ENCODE measurements around the gene NKTR. TPM values are rescaled to one million over a fixed set of nuclear protein-coding genes. Genes with fewer than 3 reads are reported as not detected.

The NKTR gene
- total and polyA plus RNA-seq, 9 of the 15 experiments (the other 6 are each of a cell fraction or from before 2014, with no cell fraction given): 19.7 to 123 (median 92.6) TPM

DNA sequence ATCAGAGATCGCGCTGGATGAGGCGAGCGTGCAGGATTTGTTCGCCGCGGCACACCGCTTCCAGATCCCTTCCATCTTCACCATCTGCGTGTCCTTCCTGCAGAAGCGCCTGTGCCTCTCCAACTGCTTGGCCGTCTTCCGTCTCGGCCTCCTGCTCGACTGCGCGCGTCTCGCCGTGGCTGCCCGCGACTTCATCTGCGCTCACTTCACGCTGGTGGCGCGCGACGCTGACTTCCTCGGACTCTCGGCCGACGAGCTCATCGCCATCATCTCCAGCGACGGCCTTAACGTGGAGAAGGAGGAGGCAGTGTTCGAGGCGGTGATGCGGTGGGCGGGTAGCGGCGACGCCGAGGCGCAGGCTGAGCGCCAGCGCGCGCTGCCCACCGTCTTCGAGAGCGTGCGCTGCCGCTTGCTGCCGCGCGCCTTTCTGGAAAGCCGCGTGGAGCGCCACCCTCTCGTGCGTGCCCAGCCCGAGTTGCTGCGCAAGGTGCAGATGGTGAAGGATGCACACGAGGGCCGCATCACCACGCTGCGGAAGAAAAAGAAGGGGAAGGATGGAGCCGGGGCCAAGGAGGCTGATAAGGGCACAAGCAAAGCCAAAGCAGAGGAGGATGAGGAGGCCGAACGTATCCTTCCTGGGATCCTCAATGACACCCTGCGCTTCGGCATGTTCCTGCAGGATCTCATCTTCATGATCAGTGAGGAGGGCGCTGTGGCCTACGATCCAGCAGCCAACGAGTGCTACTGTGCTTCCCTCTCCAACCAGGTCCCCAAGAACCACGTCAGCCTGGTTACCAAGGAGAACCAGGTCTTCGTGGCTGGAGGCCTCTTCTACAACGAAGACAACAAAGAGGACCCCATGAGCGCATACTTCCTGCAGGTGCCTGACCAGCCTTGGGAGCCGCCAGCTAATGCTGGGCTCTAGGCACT is 85.7 kb downstream of the NKTR start (continued):
- TF ChIP-seq, protein P1, sequence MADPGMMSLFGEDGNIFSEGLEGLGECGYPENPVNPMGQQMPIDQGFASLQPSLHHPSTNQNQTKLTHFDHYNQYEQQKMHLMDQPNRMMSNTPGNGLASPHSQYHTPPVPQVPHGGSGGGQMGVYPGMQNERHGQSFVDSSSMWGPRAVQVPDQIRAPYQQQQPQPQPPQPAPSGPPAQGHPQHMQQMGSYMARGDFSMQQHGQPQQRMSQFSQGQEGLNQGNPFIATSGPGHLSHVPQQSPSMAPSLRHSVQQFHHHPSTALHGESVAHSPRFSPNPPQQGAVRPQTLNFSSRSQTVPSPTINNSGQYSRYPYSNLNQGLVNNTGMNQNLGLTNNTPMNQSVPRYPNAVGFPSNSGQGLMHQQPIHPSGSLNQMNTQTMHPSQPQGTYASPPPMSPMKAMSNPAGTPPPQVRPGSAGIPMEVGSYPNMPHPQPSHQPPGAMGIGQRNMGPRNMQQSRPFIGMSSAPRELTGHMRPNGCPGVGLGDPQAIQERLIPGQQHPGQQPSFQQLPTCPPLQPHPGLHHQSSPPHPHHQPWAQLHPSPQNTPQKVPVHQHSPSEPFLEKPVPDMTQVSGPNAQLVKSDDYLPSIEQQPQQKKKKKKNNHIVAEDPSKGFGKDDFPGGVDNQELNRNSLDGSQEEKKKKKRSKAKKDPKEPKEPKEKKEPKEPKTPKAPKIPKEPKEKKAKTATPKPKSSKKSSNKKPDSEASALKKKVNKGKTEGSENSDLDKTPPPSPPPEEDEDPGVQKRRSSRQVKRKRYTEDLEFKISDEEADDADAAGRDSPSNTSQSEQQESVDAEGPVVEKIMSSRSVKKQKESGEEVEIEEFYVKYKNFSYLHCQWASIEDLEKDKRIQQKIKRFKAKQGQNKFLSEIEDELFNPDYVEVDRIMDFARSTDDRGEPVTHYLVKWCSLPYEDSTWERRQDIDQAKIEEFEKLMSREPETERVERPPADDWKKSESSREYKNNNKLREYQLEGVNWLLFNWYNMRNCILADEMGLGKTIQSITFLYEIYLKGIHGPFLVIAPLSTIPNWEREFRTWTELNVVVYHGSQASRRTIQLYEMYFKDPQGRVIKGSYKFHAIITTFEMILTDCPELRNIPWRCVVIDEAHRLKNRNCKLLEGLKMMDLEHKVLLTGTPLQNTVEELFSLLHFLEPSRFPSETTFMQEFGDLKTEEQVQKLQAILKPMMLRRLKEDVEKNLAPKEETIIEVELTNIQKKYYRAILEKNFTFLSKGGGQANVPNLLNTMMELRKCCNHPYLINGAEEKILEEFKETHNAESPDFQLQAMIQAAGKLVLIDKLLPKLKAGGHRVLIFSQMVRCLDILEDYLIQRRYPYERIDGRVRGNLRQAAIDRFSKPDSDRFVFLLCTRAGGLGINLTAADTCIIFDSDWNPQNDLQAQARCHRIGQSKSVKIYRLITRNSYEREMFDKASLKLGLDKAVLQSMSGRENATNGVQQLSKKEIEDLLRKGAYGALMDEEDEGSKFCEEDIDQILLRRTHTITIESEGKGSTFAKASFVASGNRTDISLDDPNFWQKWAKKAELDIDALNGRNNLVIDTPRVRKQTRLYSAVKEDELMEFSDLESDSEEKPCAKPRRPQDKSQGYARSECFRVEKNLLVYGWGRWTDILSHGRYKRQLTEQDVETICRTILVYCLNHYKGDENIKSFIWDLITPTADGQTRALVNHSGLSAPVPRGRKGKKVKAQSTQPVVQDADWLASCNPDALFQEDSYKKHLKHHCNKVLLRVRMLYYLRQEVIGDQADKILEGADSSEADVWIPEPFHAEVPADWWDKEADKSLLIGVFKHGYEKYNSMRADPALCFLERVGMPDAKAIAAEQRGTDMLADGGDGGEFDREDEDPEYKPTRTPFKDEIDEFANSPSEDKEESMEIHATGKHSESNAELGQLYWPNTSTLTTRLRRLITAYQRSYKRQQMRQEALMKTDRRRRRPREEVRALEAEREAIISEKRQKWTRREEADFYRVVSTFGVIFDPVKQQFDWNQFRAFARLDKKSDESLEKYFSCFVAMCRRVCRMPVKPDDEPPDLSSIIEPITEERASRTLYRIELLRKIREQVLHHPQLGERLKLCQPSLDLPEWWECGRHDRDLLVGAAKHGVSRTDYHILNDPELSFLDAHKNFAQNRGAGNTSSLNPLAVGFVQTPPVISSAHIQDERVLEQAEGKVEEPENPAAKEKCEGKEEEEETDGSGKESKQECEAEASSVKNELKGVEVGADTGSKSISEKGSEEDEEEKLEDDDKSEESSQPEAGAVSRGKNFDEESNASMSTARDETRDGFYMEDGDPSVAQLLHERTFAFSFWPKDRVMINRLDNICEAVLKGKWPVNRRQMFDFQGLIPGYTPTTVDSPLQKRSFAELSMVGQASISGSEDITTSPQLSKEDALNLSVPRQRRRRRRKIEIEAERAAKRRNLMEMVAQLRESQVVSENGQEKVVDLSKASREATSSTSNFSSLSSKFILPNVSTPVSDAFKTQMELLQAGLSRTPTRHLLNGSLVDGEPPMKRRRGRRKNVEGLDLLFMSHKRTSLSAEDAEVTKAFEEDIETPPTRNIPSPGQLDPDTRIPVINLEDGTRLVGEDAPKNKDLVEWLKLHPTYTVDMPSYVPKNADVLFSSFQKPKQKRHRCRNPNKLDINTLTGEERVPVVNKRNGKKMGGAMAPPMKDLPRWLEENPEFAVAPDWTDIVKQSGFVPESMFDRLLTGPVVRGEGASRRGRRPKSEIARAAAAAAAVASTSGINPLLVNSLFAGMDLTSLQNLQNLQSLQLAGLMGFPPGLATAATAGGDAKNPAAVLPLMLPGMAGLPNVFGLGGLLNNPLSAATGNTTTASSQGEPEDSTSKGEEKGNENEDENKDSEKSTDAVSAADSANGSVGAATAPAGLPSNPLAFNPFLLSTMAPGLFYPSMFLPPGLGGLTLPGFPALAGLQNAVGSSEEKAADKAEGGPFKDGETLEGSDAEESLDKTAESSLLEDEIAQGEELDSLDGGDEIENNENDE (IDR thresholded peaks at IDR 0.05; ENCODE audit: low read depth, low read length): no peak

Measured in K562 (cell line).